Measurements from ENCODE around the gene RANBP3L. TPM values are rescaled to one million over a fixed set of nuclear protein-coding genes. Genes with fewer than 3 reads are reported as not detected.

RANBP3L gene
- polyA plus RNA-seq, 1 of the 3 experiments (the other 2 are of a cell fraction), result not detected

DNA sequence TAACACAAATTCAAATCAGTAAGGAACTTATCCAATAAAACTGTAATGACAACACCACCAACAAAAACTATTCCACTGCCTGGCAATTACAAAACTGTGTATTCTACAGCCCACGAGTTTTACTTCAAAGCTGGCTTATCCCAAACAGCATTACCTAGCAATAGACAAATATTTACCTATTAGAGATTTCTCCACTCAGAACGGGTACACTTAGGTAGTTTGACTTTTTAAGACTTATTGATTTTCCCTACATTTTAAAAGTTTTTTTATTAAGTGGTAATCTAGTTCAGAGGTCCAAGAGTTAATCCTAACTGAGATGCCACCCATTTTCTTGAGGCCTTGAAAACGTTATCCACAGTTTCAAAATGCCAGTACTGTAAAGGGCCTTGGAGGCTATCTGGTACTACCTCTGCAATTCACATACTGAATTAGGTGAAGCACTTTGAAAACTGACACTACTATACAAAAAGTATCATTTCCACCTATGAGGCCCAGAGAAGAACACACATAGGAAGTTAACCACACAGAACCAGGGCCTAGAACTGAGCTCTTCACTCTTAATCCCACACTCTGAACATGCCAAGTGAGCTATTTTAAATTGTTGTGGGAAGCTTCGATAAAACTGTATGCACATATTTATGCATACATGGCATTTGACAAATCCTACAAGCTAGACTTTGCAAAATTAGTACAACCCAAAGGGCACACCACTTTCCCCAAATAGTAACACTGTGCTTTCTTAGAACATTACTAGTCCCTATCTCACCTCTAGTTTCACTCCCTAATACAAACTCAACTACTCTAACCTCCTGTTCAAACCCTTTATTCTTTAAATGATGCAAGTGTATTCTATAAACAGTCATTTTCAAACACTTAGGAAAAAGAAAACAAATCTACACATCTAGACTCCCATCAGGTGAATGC is 62.1 kb downstream of the RANBP3L start:
- Histone ChIP-seq H2AFZ (ENCODE audit: low read depth) (no peak overlapping the region), H3K36me3 (replicated peaks in 1 of 2; ENCODE audit: control insufficient read depth in 1 of 2, insufficient read depth in 2 of 2, low read length in 1 of 2) (no peaks in the 10 kb centered on the region), H3K27me3 (ENCODE audit: insufficient read depth) (no peaks in the 10 kb centered on the region), H3K4me2 (peak overlapping the region; percentile 96), H3K4me3 (ENCODE audit: low read depth in 2 of 2, low read length in 1 of 2) (peak overlapping the region; percentile 87 to 89; a peak in 3 of 4 replicates), H3F3A (replicated peaks; ENCODE audit: insufficient read depth) (peaks cover 10% of the 10 kb centered on the region), H3K9ac (peak overlapping the region; percentile 94; the same call in 1 of the 2 replicates), H3K27ac (ENCODE audit: low read depth in 2 of 2, low read length in 1 of 2) (peak overlapping the region; percentile 75 to 90; a peak in 3 of 4 replicates), H3K9me3 (no peaks in the 10 kb centered on the region), H4K20me1 (ENCODE audit: insufficient read depth) (no peaks in the 10 kb centered on the region), H3K9me2 (no peaks in the 10 kb centered on the region), H3K79me2 (ENCODE audit: insufficient read depth) (peaks cover 49% of the 10 kb centered on the region), H3K4me1 (ENCODE audit: control insufficient read depth in 1 of 2, insufficient read depth in 2 of 2, low read depth in 1 of 2, low read length in 1 of 2) (peaks cover 21 to 28% of the 10 kb centered on the region in 2 experiments)
- no peak for TF ChIP-seq RCOR1 (IDR thresholded peaks at IDR 0.05; ENCODE audit: low read length)
- no peak for TF ChIP-seq CHD2 (IDR thresholded peaks at IDR 0.05; ENCODE audit: low read length, partially characterized antibody)
- WGBS (ENCODE audit: low lambda C conversion rate), result 83% methylated on average over 4 of the region's 4 CpGs
- ChIA-PET POLR2A (no interaction called here), CTCF (interaction anchor here (1.1 to 1.5 kb wide), 2 partner anchors 61 to 66 kb away, joined by 4 to 5 read pairs; no protein-coding TSS in a partner anchor)
- DNase-seq, result no peak

GRCh38 chr5:36238502-36239295 is 63.0 kb downstream of the RANBP3L start:
- H3K9me3 ChIP-seq, result no peaks in the 10 kb centered on the region
- peak overlapping the region in 1 of 2 experiments; percentile 75; a peak in 2 of 4 replicates for H3K27ac ChIP-seq (ENCODE audit: low read depth in 2 of 2, low read length in 1 of 2)
- no peaks in the 10 kb centered on the region for H3K27me3 ChIP-seq (ENCODE audit: insufficient read depth)
- no peak overlapping the region for H3K4me2 ChIP-seq
- peaks cover 10% of the 10 kb centered on the region for H3F3A ChIP-seq (replicated peaks; ENCODE audit: insufficient read depth)
- H3K4me3 ChIP-seq (ENCODE audit: low read depth in 2 of 2, low read length in 1 of 2), result no peak overlapping the region
- peak; percentile 25; the same call in 1 of the 2 replicates for TF ChIP-seq GATA2 (CRISPR knock-in tag; IDR thresholded peaks at IDR 0.05)
- no peak for TF ChIP-seq FOSL2 (IDR thresholded peaks at IDR 0.05; ENCODE audit: borderline replicate concordance, low read depth)
- no peaks in the 10 kb centered on the region for H4K20me1 ChIP-seq (ENCODE audit: insufficient read depth)
- POLR2A ChIA-PET, result no interaction called here
- CTCF ChIA-PET, result interaction anchor here (1.1 to 1.8 kb wide), 3 partner anchors 26 to 67 kb away, joined by 4 to 5 read pairs (median 4); no protein-coding TSS in a partner anchor
- H2AFZ ChIP-seq (ENCODE audit: low read depth), result no peak overlapping the region
- peak; percentile 40 for DNase-seq
- H3K9ac ChIP-seq, result no peak overlapping the region
- H3K36me3 ChIP-seq (replicated peaks in 1 of 2; ENCODE audit: control insufficient read depth in 1 of 2, insufficient read depth in 2 of 2, low read length in 1 of 2), result no peaks in the 10 kb centered on the region
- H3K4me1 ChIP-seq (ENCODE audit: control insufficient read depth in 1 of 2, insufficient read depth in 2 of 2, low read depth in 1 of 2, low read length in 1 of 2), result peaks cover 21 to 28% of the 10 kb centered on the region in 2 experiments
- H3K9me2 ChIP-seq, result no peaks in the 10 kb centered on the region
- WGBS (ENCODE audit: low lambda C conversion rate), result 56% methylated on average over 2 of the region's 2 CpGs
- H3K79me2 ChIP-seq (ENCODE audit: insufficient read depth), result peaks cover 53% of the 10 kb centered on the region

GRCh38 chr5:36237751-36238150 is 64.0 kb downstream of the RANBP3L start:
- Histone ChIP-seq H4K20me1 (ENCODE audit: insufficient read depth) (no peaks in the 10 kb centered on the region), H3K9ac (no peak overlapping the region), H3K79me2 (ENCODE audit: insufficient read depth) (peaks cover 59% of the 10 kb centered on the region), H3K9me3 (no peaks in the 10 kb centered on the region), H3K4me2 (no peak overlapping the region), H3K9me2 (no peaks in the 10 kb centered on the region), H3K36me3 (replicated peaks in 1 of 2; ENCODE audit: control insufficient read depth in 1 of 2, insufficient read depth in 2 of 2, low read length in 1 of 2) (no peaks in the 10 kb centered on the region), H3K4me1 (ENCODE audit: control insufficient read depth in 1 of 2, insufficient read depth in 2 of 2, low read depth in 1 of 2, low read length in 1 of 2) (peaks cover 19 to 25% of the 10 kb centered on the region in 2 experiments), H3K27me3 (ENCODE audit: insufficient read depth) (no peaks in the 10 kb centered on the region), H2AFZ (ENCODE audit: low read depth) (no peak overlapping the region), H3K4me3 (ENCODE audit: low read depth in 2 of 2, low read length in 1 of 2) (no peak overlapping the region), H3F3A (replicated peaks; ENCODE audit: insufficient read depth) (peaks cover 10% of the 10 kb centered on the region), H3K27ac (ENCODE audit: low read depth in 2 of 2, low read length in 1 of 2) (peak overlapping the region in 1 of 2 experiments; percentile 28; a peak in 1 of 4 replicates)
- CTCF ChIA-PET, result interaction anchor here (1.0 to 1.8 kb wide), 3 partner anchors 12 to 68 kb away, joined by 3 to 5 read pairs (median 4); no protein-coding TSS in a partner anchor
- POLR2A ChIA-PET, result interaction anchor here (0.6 kb wide), 1 partner anchor 74 kb away, joined by 3 read pairs; no protein-coding TSS in a partner anchor
- 96% methylated on average over 2 of the region's 2 CpGs for WGBS (ENCODE audit: low lambda C conversion rate)
- TF ChIP-seq YY1 (IDR thresholded peaks at IDR 0.05; ENCODE audit: low read depth), result no peak
- TF ChIP-seq, protein P1, sequence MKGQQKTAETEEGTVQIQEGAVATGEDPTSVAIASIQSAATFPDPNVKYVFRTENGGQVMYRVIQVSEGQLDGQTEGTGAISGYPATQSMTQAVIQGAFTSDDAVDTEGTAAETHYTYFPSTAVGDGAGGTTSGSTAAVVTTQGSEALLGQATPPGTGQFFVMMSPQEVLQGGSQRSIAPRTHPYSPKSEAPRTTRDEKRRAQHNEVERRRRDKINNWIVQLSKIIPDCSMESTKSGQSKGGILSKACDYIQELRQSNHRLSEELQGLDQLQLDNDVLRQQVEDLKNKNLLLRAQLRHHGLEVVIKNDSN (IDR thresholded peaks at IDR 0.05; ENCODE audit: borderline replicate concordance, low read depth), result no peak
- TF ChIP-seq FOXJ3 (CRISPR knock-in tag; IDR thresholded peaks at IDR 0.05), result no peak
- TF ChIP-seq ZBTB33 (IDR thresholded peaks at IDR 0.05; ENCODE audit: borderline replicate concordance, low read depth), result no peak
- no peak for DNase-seq
